Amniotic stem cell (primary cell): ENCODE measurements around the gene MYL5.
"Not testable (repeated sequence)": the region's sequence is repeated elsewhere in the genome, so short reads cannot be mapped to it uniquely, and the experiment has no call there.

Experiments used
- DNase-seq: peaks from one replicate; lab custom pipeline; 2025; lab: John Stamatoyannopoulos, UW

Gene MYL5, protein sequence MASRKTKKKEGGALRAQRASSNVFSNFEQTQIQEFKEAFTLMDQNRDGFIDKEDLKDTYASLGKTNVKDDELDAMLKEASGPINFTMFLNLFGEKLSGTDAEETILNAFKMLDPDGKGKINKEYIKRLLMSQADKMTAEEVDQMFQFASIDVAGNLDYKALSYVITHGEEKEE

GRCh38 chr4:674172-675035 lies at the start of gene MYL5, which contains the start of gene ATP5ME:
MYL5 (plus strand) TSS chr4:674542; CDS start chr4:678027, 3,485 bp downstream.
ATP5ME (minus strand) TSS chr4:674276; CDS start chr4:674247, 29 bp downstream.
- DNase-seq = peak; percentile 81

GRCh38 chr4:624705-625590 lies 49.4 kb upstream of the MYL5 start, which contains the start of gene PDE6B:
PDE6B (plus strand) TSS chr4:625573; CDS start chr4:625627, 54 bp downstream.
- no peak for DNase-seq

DNA sequence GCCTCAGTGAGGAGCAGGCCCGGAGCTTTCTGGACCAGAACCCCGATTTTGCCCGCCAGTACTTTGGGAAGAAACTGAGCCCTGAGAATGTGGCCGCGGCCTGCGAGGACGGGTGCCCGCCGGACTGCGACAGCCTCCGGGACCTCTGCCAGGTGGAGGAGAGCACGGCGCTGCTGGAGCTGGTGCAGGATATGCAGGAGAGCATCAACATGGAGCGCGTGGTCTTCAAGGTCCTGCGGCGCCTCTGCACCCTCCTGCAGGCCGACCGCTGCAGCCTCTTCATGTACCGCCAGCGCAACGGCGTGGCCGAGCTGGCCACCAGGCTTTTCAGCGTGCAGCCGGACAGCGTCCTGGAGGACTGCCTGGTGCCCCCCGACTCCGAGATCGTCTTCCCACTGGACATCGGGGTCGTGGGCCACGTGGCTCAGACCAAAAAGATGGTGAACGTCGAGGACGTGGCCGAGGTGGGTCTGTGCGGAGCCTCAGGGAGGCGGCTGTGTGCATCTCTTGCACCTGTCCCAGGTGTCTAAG lies 48.6 kb upstream of the MYL5 start:
- no peak for DNase-seq

DNA sequence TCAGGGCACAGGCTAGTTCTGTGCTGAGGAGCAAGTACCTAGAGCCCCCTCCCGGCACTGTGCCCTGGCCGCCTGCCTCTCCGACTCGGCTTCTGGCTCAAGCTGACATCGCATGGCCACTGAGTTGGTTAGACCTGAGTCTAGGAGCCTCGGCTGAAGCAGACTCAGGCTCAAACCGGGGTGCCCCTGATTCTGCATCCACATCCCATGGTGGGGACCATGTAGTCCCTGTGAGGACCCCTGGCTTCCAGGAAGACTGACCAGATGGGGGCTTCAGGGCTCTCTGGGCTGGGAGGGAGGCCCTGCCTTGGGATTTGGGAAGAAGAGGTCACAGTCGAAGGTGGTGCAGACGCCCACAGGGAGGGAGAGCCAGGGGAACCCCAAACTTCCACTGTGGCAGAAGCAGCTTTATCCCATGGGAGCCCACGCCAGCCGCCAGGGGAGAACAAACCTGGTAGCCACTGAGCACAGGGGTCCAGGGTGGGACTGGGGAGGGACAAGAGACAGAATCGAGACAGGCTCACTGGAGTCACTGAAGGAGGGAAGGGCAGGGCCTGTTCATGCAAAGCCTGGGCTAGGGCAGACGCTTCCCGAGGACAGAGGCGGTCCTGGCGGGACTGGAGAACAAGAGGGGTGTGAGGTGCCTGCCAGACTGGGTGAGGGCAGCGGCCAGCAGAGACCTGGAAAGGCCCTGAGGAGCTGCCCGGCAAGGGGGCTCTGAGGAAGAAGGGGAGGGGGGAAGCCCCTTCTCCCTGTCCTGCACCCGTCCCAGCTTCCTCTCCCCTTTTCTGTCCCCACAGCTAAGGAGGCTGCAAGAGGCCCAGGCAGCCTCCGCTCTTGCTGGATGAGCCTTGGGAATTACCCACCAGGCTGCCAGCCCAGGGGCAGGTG lies 47.9 kb upstream of the MYL5 start:
- no peak for DNase-seq

GRCh38 chr4:627347-628125 lies 46.8 kb upstream of the MYL5 start:
- DNase-seq = no peak

DNA sequence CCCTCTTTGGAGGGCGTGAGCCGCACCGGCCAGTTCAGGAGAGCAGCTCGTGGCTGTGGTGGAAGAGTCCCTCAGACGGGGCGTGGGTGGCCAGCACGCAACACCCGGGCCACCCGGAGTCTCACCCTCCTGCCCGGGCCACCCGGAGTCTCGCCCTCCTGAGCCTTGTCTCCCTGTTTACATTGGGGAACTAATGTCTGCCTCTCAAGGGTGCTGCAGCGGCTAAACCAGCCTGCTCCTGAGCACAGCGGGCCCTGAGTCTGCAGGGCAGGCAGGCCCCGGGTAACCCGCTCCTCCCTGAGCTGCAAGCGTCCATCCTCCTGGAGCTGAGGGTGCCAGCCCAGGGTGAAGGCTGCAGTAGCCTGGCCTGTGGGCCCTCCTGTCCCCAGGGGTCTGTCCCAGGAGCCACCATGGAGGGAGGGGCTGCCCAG lies 46.0 kb upstream of the MYL5 start:
- DNase-seq = no peak

- DNase-seq = no peak
Measured at GRCh38 chr4:628821-629635, 45.3 kb upstream of the MYL5 start.

GRCh38 chr4:629636-629914 lies 44.8 kb upstream of the MYL5 start:
- no peak for DNase-seq

DNA sequence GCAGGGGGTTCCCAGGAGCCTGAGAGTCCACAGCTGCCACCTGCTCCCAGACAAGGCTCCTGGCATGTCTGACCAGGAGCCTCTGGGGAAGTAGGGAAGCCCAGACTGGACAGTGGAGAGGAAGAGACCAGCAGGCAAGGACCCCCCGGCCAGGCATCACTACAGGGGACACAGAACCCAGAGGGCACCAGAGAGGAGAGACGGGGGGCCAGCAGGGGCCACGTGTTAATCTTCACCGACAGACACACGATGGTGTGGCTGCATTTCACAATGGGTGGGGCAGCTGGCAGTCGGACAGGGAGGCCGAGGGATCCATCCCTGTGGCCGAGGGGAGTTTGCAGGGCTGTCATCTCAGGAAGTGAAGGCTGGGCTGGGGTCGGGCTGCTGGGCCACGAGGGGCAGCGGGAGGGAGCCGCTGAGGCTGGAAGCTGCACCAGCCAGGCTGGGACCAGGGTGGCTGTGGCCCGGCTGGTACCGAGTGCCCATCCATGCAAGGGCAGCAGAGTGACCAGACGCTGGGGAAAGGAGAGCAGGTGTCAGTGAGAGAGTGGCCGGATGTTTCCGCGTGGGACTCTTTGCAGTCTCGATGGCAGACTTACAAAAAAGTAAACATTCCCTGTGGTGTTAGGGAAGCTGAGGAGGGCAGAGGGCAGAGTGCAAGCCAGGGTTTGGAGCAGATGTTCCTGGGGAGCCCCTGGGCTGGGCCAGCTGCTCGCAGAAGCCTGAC lies 44.3 kb upstream of the MYL5 start:
- no peak for DNase-seq

GRCh38 chr4:630656-631055 lies 43.7 kb upstream of the MYL5 start:
- DNase-seq = no peak

GRCh38 chr4:632196-632790 lies 42.0 kb upstream of the MYL5 start:
- DNase-seq = no peak

DNA sequence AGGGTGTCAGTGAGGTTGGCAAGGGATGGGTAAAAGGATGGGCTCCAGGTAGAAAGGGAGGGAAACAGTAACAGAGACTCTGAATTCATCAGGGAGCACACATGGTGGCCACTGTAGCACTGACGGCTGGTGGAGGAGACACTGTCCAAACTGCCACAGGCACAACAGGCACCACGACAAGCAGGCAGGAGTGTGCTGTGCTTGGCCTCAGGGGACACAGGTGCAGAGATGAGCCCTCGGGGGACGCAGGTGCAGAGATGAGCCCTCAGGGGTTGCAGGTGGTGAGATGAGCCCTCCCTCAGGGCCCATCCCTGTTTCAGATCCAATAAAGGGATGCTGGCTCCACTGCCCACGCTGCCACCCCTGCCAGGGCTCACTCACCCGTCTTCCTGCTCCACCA lies 41.4 kb upstream of the MYL5 start:
- DNase-seq = no peak

DNA sequence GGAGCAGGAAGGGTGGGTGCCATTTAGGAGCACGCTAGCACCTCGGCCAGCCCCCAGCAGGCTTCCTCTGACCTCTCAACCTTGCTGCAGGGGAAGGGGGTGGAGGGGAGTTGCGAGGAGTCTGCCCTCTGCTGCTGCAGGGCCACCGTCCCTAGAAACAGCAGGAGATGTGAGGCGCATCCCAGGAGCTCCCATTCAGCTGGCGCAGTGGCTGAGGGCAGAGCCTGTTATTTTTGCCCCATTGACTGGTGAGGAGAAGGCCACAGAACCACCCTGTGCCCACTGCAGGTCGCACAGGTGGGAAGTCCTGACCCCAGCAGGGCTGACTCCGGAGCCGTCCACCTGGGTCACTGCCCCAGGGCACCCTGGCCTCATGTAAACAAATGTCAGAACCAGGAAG lies 40.9 kb upstream of the MYL5 start:
- DNase-seq = no peak

DNA sequence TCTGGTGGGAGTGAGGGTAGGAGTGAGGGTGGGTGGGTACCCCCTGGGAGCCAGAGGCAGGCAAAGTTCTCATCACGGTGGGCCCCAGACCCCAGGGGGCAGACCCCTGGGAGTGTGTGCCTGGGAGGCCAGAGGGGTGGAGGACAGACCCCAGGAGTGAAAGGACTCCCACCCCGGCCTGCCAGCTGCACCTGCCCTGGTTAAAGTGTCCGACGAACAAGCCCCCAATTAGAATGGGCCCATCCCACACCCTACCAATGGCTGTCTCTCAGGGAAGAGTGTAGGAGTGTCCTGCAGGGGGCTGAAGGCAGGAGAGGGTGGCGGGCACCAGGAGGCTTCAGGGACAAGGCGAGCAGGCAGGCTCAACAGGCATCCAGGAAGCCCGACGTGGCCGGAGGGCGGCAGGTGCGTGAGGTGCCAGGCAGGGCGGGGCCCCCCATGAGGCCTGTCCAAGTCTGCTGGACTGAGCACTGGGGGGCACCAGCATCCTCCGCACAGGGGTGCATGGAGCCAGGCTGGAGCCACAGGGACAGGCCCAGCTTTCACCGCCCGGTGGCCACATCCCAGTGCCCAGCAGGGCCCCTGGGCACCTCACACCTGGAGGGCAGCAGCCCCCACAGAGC lies 40.3 kb upstream of the MYL5 start:
- DNase-seq = no peak

- no peak for DNase-seq
Measured at GRCh38 chr4:634599-634985, 39.8 kb upstream of the MYL5 start.

GRCh38 chr4:635066-635835 lies 39.1 kb upstream of the MYL5 start:
- not testable (repeated sequence) for DNase-seq
